Erythroblast (primary cell): ENCODE results near the gene THSD7A.

ENCODE experiments used
- GATA1 ChIP-seq: IDR thresholded peaks from 2 replicates; pipeline ENCODE4 v1.6.1; 2011; ENCODE audit warnings: low read depth, mild to moderate bottlenecking, control low read depth, low read length, moderate library complexity
- POLR2A ChIP-seq: IDR thresholded peaks from 2 replicates; pipeline ENCODE4 v1.6.1; 2011; ENCODE audit warnings: mild to moderate bottlenecking, low read length

DNA sequence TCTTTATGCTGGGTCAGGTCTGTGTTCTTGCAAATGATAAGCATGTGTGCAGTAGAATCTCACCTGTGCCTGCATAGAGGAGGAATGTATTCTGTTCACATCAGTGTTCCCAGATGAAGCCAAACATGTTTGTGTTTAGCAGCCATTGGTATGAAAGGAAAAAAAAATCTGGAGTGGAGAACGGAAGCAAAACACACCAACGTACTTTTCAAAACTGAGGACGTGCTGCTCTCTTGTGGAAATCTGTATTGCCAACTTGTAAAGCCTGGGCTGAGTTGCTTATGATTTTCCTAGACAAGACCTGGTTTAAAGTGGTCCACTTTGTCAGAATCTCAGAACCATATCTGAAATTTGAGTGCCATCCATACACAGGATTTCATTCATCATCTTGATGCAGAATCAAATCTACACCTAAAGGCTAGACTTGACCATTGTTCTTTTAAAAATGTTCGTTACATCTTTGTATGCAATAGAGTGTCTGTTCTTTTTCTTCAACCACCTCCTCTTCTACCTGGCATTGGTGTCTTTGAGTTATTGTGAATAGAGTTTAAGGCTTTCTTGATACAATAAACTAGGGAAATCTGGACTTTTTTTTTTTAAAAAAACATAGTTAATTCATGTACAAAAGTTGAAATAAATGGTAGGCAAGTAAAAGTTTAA is 490.6 kb downstream of the THSD7A start:
- no peak for TF ChIP-seq POLR2A
- TF ChIP-seq GATA1, result no peak
